Uterus (tissue), 4 donors: ENCODE data around the gene PAX2. TPM values are rescaled to one million over a fixed set of nuclear protein-coding genes. Genes with fewer than 3 reads are reported as not detected.

Experiments
- DNase-seq, 2 donors: peaks; one replicate each; pipeline ENCODE4 v3.0.0-alpha.2; 2019 to 2020
- H3K27ac ChIP-seq, 2 donors: fragments of 200-600 bp; sonication (generic); 1 replicate in 1 of 2; 2 replicates in 1 of 2; pipeline ENCODE4 v1.5.1; 2016 to 2018
- H3K27me3 ChIP-seq, 2 donors: fragments of 200-600 bp; sonication (generic); one replicate each; pipeline ENCODE4 v1.5.1; 2018 to 2019; ENCODE audit warnings: control low read depth in 1 of 2
- H3K36me3 ChIP-seq, 2 donors: fragments of 200-600 bp; sonication (generic); one replicate each; pipeline ENCODE4 v1.5.1; 2019; ENCODE audit warnings: control low read depth in 1 of 2
- H3K4me1 ChIP-seq, 2 donors: fragments of 200-600 bp; sonication (generic); one replicate each; pipeline ENCODE4 v1.5.1; 2018 to 2019; ENCODE audit warnings: control low read depth in 1 of 2
- H3K4me3 ChIP-seq, 2 donors: fragments of 200-600 bp; sonication (generic); 1 replicate in 1 of 2; 2 replicates in 1 of 2; pipeline ENCODE4 v1.5.1; 2018 to 2019; ENCODE audit warnings: mild to moderate bottlenecking in 1 of 2
- H3K9me3 ChIP-seq, 2 donors: fragments of 200-600 bp; sonication (generic); one replicate each; pipeline ENCODE4 v1.5.1; 2019; ENCODE audit warnings: control low read depth in 1 of 2
- CTCF ChIP-seq, 4 experiments: fragments of 200-600 bp in 2 of 4; fragments of 450-650 bp in 2 of 4; sonication (generic) in 2 of 4; IDR thresholded peaks; one replicate each; pipeline ENCODE4 v1.5.1; 2016 to 2019; ENCODE audit warnings: antibody characterized with exemption in 4 of 4, mild to moderate bottlenecking in 2 of 4, moderate library complexity in 1 of 4
- POLR2A ChIP-seq, 2 donors: fragments of 450-650 bp; IDR thresholded peaks; one replicate each; pipeline ENCODE4 v1.6.1; 2016; ENCODE audit warnings: antibody characterized with exemption in 2 of 2, mild to moderate bottlenecking in 1 of 2, moderate library complexity in 1 of 2
- intact Hi-C: fragments of 100-400 bp; cut with DNase I; formaldehyde crosslinking; loops from one replicate; pipeline ENCODE4 v1.15.1; 2023; ENCODE audit warnings: low total_unique reads
- total RNA-seq, 4 donors: library from RNA; depleted of rRNA in 3 of 4; stranded (reverse); fragments of >200 nt in 3 of 4; gene quantifications; one replicate each; pipeline versions ENCODE4 v1.1.0 to v1.2.4, GENCODE V29; 2014 to 2023
- donor health status: DM: yes; HTN: yes; CAD: no.

PAX2 gene
- total RNA-seq, 4 donors from 2014 or later: 0.64 to 39.7 (median 21.3) TPM; not detected in 1

GRCh38 chr10:100869399-100869798 is 124.0 kb downstream of the PAX2 start:
- DNase-seq: no peak
- no peak for TF ChIP-seq CTCF (IDR thresholded peaks at IDR 0.05)
- no peak for TF ChIP-seq POLR2A (IDR thresholded peaks at IDR 0.05)
- Histone ChIP-seq H3K9me3 (no peaks in the 10 kb centered on the region), H3K27me3 (no peaks in the 10 kb centered on the region), H3K4me1 (no peaks in the 10 kb centered on the region), H3K27ac (no peak overlapping the region), H3K36me3 (no peaks in the 10 kb centered on the region), H3K4me3 (no peak overlapping the region)
- intact Hi-C loops: no loop called here

DNA sequence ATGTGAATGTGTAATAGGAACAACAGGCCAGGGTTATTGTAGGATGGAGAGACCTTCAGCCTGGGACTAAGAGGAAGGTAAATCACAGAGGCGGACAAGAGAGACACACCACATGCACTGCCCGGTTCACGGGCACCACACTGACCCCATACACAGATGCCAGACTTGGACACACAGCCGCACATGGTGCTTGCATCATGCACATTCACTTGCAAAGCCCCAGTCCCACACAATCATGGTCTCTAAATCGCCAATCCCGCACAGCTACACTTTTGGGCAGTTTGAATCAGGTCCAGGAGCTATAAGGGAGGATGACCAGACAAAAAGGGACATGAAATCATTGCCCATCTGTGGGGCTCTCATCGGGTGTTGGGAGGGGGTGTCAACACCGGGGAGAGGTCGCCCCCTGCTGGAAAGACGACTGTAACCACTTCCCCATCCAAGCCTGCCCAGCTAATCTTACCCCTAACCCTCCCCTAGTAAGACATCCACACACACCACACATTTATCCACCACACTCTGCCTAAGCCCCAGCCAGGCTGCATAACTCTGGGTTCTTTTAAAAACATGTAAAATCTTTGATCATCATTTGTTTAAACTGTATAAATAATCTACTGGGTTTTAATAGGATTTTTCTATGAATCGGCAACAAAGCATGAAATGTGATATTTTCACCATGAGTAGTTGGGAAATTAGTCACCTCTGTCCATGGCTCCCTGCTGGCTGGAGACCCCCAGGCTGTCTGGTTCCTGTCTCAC is 126.8 kb downstream of the PAX2 start:
- intact Hi-C loops: no loop called here
- H3K36me3 ChIP-seq: no peaks in the 10 kb centered on the region
- no peak for DNase-seq
- no peak overlapping the region for H3K27ac ChIP-seq
- TF ChIP-seq CTCF (IDR thresholded peaks at IDR 0.05): peak in 2 of 4 experiments; percentile 16 to 26
- TF ChIP-seq POLR2A (IDR thresholded peaks at IDR 0.05): no peak
- H3K4me1 ChIP-seq: no peaks in the 10 kb centered on the region
- no peaks in the 10 kb centered on the region for H3K9me3 ChIP-seq
- H3K27me3 ChIP-seq: no peaks in the 10 kb centered on the region
- H3K4me3 ChIP-seq: no peak overlapping the region

DNA sequence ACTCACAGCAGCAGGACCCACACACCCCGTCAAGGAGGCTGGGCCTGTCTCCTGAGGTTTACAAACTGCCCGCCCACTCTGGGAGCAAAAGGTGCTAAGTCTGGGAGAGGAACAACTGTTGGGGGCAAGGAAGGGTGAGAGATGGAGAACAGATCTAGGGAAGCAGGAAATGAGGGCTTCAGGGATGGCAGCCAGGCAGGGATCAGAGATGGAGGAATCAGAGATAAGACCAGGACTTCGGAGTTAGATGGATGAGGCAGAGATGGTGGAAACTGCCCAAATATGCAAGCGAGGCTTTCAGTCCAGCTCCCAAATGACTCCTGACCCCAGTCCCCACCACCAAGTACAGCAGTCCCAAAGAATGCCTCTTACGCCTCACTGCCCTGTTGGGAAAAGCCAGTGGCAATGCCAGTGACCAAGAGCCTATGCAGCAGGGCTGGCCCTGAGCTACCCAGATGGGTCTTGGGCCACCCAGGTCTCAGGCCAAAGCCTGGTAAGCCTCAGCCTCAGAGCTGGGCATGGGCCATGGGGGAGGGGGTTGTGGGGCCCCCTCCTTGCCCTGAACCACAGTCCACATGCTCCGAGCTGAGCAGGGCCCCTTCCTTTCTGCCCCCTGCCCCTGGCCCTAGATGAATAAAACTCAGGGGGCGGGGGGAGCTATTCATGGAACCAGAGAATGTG is 127.9 kb downstream of the PAX2 start:
- intact Hi-C loops: no loop called here
- no peak overlapping the region for H3K4me3 ChIP-seq
- H3K27me3 ChIP-seq: no peaks in the 10 kb centered on the region
- H3K9me3 ChIP-seq: no peaks in the 10 kb centered on the region
- no peak for TF ChIP-seq POLR2A (IDR thresholded peaks at IDR 0.05)
- TF ChIP-seq CTCF (IDR thresholded peaks at IDR 0.05): no peak
- DNase-seq: no peak
- no peaks in the 10 kb centered on the region for H3K36me3 ChIP-seq
- no peak overlapping the region for H3K27ac ChIP-seq
- H3K4me1 ChIP-seq: no peaks in the 10 kb centered on the region

- DNase-seq: no peak
- Histone ChIP-seq H3K9me3 (no peaks in the 10 kb centered on the region), H3K36me3 (no peaks in the 10 kb centered on the region), H3K27me3 (no peaks in the 10 kb centered on the region), H3K4me3 (no peak overlapping the region), H3K4me1 (no peaks in the 10 kb centered on the region), H3K27ac (no peak overlapping the region)
- intact Hi-C loops: no loop called here
- no peak for TF ChIP-seq POLR2A (IDR thresholded peaks at IDR 0.05)
- TF ChIP-seq CTCF (IDR thresholded peaks at IDR 0.05): no peak
Observed at GRCh38 chr10:100873827-100874326, 128.5 kb downstream of the PAX2 start.
